HG03442 (cell line): ENCODE data around the gene KIAA1958.

Experiments used
- ATAC-seq: cut with Tn5 transposase; IDR thresholded peaks from one replicate; pipeline ENCODE4 v1.9.1; 2021; ENCODE audit warnings: mild to moderate bottlenecking, moderate library complexity; ENCODE audit not compliant: unreplicated experiment

The KIAA1958 gene

GRCh38 chr9:112526973-112527372 lies 40.3 kb downstream of the KIAA1958 start:
- ATAC-seq, result no peak

GRCh38 chr9:112527959-112528358 lies 41.3 kb downstream of the KIAA1958 start:
- no peak for ATAC-seq

- no peak for ATAC-seq
Observed at GRCh38 chr9:112529316-112529715, 42.7 kb downstream of the KIAA1958 start.

- ATAC-seq, result no peak
Observed at GRCh38 chr9:112530751-112531205, 44.2 kb downstream of the KIAA1958 start.

GRCh38 chr9:112531666-112532282 lies 45.1 kb downstream of the KIAA1958 start:
- ATAC-seq, result no peak

GRCh38 chr9:112532427-112532826 lies 45.8 kb downstream of the KIAA1958 start:
- no peak for ATAC-seq

- no peak for ATAC-seq
Observed at GRCh38 chr9:112533660-112534059, 47.0 kb downstream of the KIAA1958 start.

- no peak for ATAC-seq
Observed at GRCh38 chr9:112535301-112535700, 48.7 kb downstream of the KIAA1958 start.

GRCh38 chr9:112535811-112536210 lies 49.2 kb downstream of the KIAA1958 start:
- ATAC-seq, result no peak

- no peak for ATAC-seq
Observed at GRCh38 chr9:112537561-112537960, 50.9 kb downstream of the KIAA1958 start.

GRCh38 chr9:112540800-112541199 lies 54.2 kb downstream of the KIAA1958 start:
- ATAC-seq, result no peak

- no peak for ATAC-seq
Observed at GRCh38 chr9:112541685-112542084, 55.1 kb downstream of the KIAA1958 start.

GRCh38 chr9:112542593-112543292 lies 56.1 kb downstream of the KIAA1958 start:
- ATAC-seq, result no peak

- no peak for ATAC-seq
Observed at GRCh38 chr9:112544477-112544876, 57.9 kb downstream of the KIAA1958 start.

- no peak for ATAC-seq
Observed at GRCh38 chr9:112545237-112545636, 58.6 kb downstream of the KIAA1958 start.

GRCh38 chr9:112546149-112547012 lies 59.8 kb downstream of the KIAA1958 start:
- ATAC-seq, result no peak

- no peak for ATAC-seq
Observed at GRCh38 chr9:112548051-112548440, 61.4 kb downstream of the KIAA1958 start.

GRCh38 chr9:112548836-112549595 lies 62.4 kb downstream of the KIAA1958 start:
- no peak for ATAC-seq

GRCh38 chr9:112550531-112550930 lies 63.9 kb downstream of the KIAA1958 start:
- no peak for ATAC-seq

GRCh38 chr9:112551641-112552040 lies 65.0 kb downstream of the KIAA1958 start:
- no peak for ATAC-seq
